K562 (cell line): ENCODE data around the gene PLCD1. TPM values are rescaled to one million over a fixed set of nuclear protein-coding genes. Genes with fewer than 3 reads are reported as not detected.
A peak's percentile ranks its signal among the peaks of the same experiment; 100 is the strongest.

Experiments used
- BCOR ChIP-seq: fragments of 450-650 bp; IDR thresholded peaks from 2 replicates; pipeline ENCODE4 v1.6.1; 2016
- BDP1 ChIP-seq: IDR thresholded peaks from 3 replicates; pipeline ENCODE4 v1.6.1; 2011; ENCODE audit not compliant: insufficient read length, insufficient read depth
- CREB1 ChIP-seq, 2 experiments: sonication (generic) in 1 of 2; formaldehyde crosslinking in 1 of 2; IDR thresholded peaks; 2 replicates each; pipeline versions ENCODE4 v1.6.1 to v1.8.0; 2012 to 2022; ENCODE audit warnings: inconsistent platforms in 1 of 2, mild to moderate bottlenecking in 1 of 2, missing genetic modification reagents in 1 of 2, moderate library complexity in 1 of 2
- CSDE1 ChIP-seq, 2 experiments: fragments of 450-650 bp; IDR thresholded peaks; 2 replicates each; pipeline ENCODE4 v1.6.1; 2016; ENCODE audit warnings: mild to moderate bottlenecking in 1 of 2
- DIDO1 ChIP-seq: fragments of 450-650 bp; IDR thresholded peaks from 2 replicates; pipeline ENCODE4 v1.6.1; 2016; ENCODE audit warnings: low read depth, missing biosample characterization, missing genetic modification characterization
- DPF2 ChIP-seq: fragments of 450-650 bp; IDR thresholded peaks from 2 replicates; pipeline ENCODE4 v1.6.1; 2016
- GATAD2B ChIP-seq: fragments of 450-650 bp; IDR thresholded peaks from 2 replicates; pipeline ENCODE4 v1.6.1; 2017; ENCODE audit warnings: mild to moderate bottlenecking, borderline replicate concordance
- HIVEP1 ChIP-seq: fragments of 250-450 bp; sonication (Bioruptor Pico); IDR thresholded peaks from 2 replicates; pipeline ENCODE4 v1.4.0; 2020; ENCODE audit warnings: mild to moderate bottlenecking
- HOXB6 ChIP-seq: fragments of 250-450 bp; sonication (Bioruptor Pico); IDR thresholded peaks from 2 replicates; pipeline ENCODE4 v1.5.1; 2022; ENCODE audit warnings: mild to moderate bottlenecking, borderline replicate concordance
- L3MBTL2 ChIP-seq: fragments of 450-650 bp; IDR thresholded peaks from 2 replicates; pipeline ENCODE4 v1.6.1; 2016; ENCODE audit warnings: mild to moderate bottlenecking, moderate library complexity
- PHF8 ChIP-seq: fragments of 200-600 bp; sonication (generic); IDR thresholded peaks from 2 replicates; pipeline ENCODE4 v1.6.1; 2012; ENCODE audit warnings: mixed run types, mild to moderate bottlenecking, inconsistent platforms, low read length, moderate library complexity, borderline replicate concordance
- POLR2A ChIP-seq: fragments of 450-650 bp; conservative IDR thresholded peaks from 2 replicates; pipeline ENCODE4 v1.6.1; 2016
- POLR2B ChIP-seq: fragments of 450-650 bp; IDR thresholded peaks from 2 replicates; pipeline ENCODE4 v1.6.1; 2018; ENCODE audit warnings: low read depth; ENCODE audit not compliant: partially characterized antibody
- PTBP1 ChIP-seq: fragments of 200-400 bp; formaldehyde crosslinking; IDR thresholded peaks from 2 replicates; pipeline ENCODE4 v1.6.1; 2017; ENCODE audit warnings: low read depth, low read length
- SRF ChIP-seq, 2 experiments: fragments of 250-450, 450-650 bp in 1 of 2; sonication (Bioruptor Pico) in 1 of 2; sonication (generic) in 1 of 2; formaldehyde crosslinking; IDR thresholded peaks; 2 replicates each; pipeline versions ENCODE4 v1.5.0 to v1.5.1; 2020 to 2022; ENCODE audit warnings: mild to moderate bottlenecking in 1 of 2, missing genetic modification reagents in 1 of 2
- TCF7 ChIP-seq: sonication (generic); IDR thresholded peaks from 2 replicates; pipeline ENCODE4 v1.6.1; 2016; ENCODE audit warnings: antibody characterized with exemption, borderline replicate concordance
- ZNF644 ChIP-seq: fragments of 200-800 bp; sonication (Bioruptor generic); IDR thresholded peaks from 2 replicates; pipeline ENCODE4 v1.6.1; 2016; ENCODE audit warnings: low read depth, missing genetic modification characterization, missing compliant biosample characterization
- polyA plus RNA-seq, 8 experiments: library from polyadenylated mRNA; depleted of rRNA in 4 of 8; stranded (reverse) in 5 of 8; unstranded in 3 of 8; fragments of >200 nt; fragmentation: Nextera tagmentation in 2 of 8; fragmentation: Illumina TruSeq in 1 of 8; extraction: Ambion mirVana in 2 of 8; extraction: Trizol in 1 of 8; gene quantifications; 2 replicates each; pipeline versions ENCODE4 v1.2.1 to v1.2.3, GENCODE V29; 2011 to 2014; ENCODE audit warnings: inconsistent platforms in 1 of 8, missing spikeins in 1 of 8
- total RNA-seq, 7 experiments: library from RNA; depleted of rRNA in 6 of 7; stranded (reverse); fragments of >200 nt in 6 of 7; fragmentation: Illumina TruSeq in 2 of 7; extraction: Trizol in 2 of 7; gene quantifications; 2 replicates each; pipeline versions ENCODE4 v1.2.1 to v1.2.3, GENCODE V29; 2011 to 2021; ENCODE audit warnings: low replicate concordance in 1 of 7
- TF ChIP-seq, protein P1 (sequence below): fragments of 450-650 bp; IDR thresholded peaks from 2 replicates; pipeline ENCODE4 v1.6.1; 2017; ENCODE audit warnings: antibody characterized with exemption
- TF ChIP-seq, protein P2 (sequence below): fragments of 250-450 bp; sonication (Bioruptor Pico); IDR thresholded peaks from 2 replicates; pipeline ENCODE4 v1.4.0; 2020
- TF ChIP-seq, protein P3 (sequence below): fragments of 450-650 bp; IDR thresholded peaks from 2 replicates; pipeline ENCODE4 v1.6.1; 2018; ENCODE audit warnings: mild to moderate bottlenecking, low read depth; ENCODE audit not compliant: partially characterized antibody

Gene PLCD1
- total and polyA plus RNA-seq, 9 of the 15 experiments (the other 6 are each of a cell fraction or from before 2014, with no cell fraction given), result 5.4 to 209 (median 116) TPM

DNA sequence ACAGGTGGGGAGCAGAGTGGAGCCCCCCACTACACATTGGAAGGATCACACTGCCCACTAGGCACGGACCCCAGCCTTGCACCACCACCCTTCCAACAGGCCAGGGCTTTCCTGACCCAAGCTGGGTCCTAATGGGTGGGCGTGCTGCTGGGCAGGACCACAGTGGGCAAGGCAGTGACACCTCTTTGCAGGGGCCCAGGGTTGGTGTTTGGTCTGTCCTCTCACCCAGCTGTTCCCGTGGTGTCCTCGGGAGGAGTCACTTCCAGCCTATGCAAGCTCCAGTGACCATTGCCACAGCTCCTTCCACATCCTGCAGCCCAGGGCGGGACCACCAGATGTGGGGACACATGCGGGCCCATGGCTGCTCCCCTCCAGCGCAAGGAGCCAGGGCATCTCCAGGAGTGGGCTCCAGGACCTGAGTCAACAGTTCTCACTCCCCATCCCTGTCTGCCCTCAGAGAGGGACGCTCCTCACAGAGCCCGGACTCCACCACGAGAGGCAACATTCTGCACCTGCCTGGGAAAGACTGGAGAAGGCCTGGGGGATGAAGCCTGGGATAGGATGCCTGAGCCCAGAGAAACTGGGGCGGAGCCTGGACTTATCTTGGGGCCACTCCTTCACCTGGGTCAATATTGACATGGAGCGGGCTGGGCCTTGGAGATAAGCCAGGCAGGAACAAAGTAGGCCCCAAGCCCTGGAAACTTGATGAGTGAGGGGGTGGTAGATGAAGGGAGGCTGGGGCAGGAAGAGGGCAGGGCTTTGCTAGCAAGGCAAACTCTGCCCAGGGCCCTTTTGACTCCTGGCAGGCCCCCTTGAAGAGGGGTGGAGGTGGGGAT, 42.7 kb downstream of the PLCD1 start (continued):
- peak; percentile 100 for TF ChIP-seq DPF2
- no peak for TF ChIP-seq PTBP1
- no peak for TF ChIP-seq POLR2A
- TF ChIP-seq CREB1 (IDR thresholded peaks at IDR 0.05), result peak; percentile 73; the same call in 1 of the 2 replicates
- TF ChIP-seq CREB1 (CRISPR knock-in tag; IDR thresholded peaks at IDR 0.05), result peak; percentile 43; the same call in 1 of the 2 replicates
- no peak for TF ChIP-seq HOXB6 (CRISPR knock-in tag)
- TF ChIP-seq TCF7, result peak; percentile 81; the same call in 1 of the 2 replicates
- no peak for TF ChIP-seq HIVEP1 (CRISPR knock-in tag)
- TF ChIP-seq ZNF644 (tag), result peak; percentile 88
- TF ChIP-seq L3MBTL2, result peak; percentile 72
- peak; percentile 74 for TF ChIP-seq BCOR
- TF ChIP-seq GATAD2B, result no peak
- peak in 1 of 2 experiments; percentile 54; a peak in 1 of 4 replicates for TF ChIP-seq SRF (CRISPR knock-in tag; IDR thresholded peaks at IDR 0.05)
- TF ChIP-seq, protein P1, sequence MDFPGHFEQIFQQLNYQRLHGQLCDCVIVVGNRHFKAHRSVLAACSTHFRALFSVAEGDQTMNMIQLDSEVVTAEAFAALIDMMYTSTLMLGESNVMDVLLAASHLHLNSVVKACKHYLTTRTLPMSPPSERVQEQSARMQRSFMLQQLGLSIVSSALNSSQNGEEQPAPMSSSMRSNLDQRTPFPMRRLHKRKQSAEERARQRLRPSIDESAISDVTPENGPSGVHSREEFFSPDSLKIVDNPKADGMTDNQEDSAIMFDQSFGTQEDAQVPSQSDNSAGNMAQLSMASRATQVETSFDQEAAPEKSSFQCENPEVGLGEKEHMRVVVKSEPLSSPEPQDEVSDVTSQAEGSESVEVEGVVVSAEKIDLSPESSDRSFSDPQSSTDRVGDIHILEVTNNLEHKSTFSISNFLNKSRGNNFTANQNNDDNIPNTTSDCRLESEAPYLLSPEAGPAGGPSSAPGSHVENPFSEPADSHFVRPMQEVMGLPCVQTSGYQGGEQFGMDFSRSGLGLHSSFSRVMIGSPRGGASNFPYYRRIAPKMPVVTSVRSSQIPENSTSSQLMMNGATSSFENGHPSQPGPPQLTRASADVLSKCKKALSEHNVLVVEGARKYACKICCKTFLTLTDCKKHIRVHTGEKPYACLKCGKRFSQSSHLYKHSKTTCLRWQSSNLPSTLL, result no peak
- no peak for TF ChIP-seq POLR2B
- no peak for TF ChIP-seq CSDE1 (IDR thresholded peaks at IDR 0.05)
- TF ChIP-seq, protein P2, sequence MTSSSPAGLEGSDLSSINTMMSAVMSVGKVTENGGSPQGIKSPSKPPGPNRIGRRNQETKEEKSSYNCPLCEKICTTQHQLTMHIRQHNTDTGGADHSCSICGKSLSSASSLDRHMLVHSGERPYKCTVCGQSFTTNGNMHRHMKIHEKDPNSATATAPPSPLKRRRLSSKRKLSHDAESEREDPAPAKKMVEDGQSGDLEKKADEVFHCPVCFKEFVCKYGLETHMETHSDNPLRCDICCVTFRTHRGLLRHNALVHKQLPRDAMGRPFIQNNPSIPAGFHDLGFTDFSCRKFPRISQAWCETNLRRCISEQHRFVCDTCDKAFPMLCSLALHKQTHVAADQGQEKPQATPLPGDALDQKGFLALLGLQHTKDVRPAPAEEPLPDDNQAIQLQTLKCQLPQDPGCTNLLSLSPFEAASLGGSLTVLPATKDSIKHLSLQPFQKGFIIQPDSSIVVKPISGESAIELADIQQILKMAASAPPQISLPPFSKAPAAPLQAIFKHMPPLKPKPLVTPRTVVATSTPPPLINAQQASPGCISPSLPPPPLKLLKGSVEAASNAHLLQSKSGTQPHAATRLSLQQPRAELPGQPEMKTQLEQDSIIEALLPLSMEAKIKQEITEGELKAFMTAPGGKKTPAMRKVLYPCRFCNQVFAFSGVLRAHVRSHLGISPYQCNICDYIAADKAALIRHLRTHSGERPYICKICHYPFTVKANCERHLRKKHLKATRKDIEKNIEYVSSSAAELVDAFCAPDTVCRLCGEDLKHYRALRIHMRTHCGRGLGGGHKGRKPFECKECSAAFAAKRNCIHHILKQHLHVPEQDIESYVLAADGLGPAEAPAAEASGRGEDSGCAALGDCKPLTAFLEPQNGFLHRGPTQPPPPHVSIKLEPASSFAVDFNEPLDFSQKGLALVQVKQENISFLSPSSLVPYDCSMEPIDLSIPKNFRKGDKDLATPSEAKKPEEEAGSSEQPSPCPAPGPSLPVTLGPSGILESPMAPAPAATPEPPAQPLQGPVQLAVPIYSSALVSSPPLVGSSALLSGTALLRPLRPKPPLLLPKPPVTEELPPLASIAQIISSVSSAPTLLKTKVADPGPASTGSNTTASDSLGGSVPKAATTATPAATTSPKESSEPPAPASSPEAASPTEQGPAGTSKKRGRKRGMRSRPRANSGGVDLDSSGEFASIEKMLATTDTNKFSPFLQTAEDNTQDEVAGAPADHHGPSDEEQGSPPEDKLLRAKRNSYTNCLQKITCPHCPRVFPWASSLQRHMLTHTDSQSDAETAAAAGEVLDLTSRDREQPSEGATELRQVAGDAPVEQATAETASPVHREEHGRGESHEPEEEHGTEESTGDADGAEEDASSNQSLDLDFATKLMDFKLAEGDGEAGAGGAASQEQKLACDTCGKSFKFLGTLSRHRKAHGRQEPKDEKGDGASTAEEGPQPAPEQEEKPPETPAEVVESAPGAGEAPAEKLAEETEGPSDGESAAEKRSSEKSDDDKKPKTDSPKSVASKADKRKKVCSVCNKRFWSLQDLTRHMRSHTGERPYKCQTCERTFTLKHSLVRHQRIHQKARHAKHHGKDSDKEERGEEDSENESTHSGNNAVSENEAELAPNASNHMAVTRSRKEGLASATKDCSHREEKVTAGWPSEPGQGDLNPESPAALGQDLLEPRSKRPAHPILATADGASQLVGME (CRISPR knock-in tag), result 0 out of 2 replicates have a peak, but pooled peaks have one; percentile 64
- no peak for TF ChIP-seq BDP1
- TF ChIP-seq, protein P3, sequence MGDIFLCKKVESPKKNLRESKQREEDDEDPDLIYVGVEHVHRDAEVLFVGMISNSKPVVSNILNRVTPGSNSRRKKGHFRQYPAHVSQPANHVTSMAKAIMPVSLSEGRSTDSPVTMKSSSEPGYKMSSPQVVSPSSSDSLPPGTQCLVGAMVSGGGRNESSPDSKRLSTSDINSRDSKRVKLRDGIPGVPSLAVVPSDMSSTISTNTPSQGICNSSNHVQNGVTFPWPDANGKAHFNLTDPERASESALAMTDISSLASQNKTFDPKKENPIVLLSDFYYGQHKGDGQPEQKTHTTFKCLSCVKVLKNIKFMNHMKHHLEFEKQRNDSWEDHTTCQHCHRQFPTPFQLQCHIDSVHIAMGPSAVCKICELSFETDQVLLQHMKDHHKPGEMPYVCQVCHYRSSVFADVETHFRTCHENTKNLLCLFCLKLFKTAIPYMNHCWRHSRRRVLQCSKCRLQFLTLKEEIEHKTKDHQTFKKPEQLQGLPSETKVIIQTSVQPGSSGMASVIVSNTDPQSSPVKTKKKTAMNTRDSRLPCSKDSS, result no peak
- no peak for TF ChIP-seq DIDO1 (tag)
- TF ChIP-seq PHF8, result peak; percentile 27; the same call in 1 of the 2 replicates
